Stimulated activated CD4-positive, alpha-beta T cell treated with anti-CD3 and anti-CD28 coated beads, Interleukin-1b, Interleukin-23, amount 100 ng/mL, for 1 hour (primary cell): Measurements from ENCODE around the gene FAM83E.
"Not testable (repeated sequence)": the region's sequence is repeated elsewhere in the genome, so short reads cannot be mapped to it uniquely, and the experiment has no call there.

Experiments
- DNase-seq, 2 donors: peaks; one replicate each; pipeline ENCODE4 v3.0.0-alpha.2; 2020; ENCODE audit warnings: low read depth in 2 of 2

The FAM83E gene

DNA sequence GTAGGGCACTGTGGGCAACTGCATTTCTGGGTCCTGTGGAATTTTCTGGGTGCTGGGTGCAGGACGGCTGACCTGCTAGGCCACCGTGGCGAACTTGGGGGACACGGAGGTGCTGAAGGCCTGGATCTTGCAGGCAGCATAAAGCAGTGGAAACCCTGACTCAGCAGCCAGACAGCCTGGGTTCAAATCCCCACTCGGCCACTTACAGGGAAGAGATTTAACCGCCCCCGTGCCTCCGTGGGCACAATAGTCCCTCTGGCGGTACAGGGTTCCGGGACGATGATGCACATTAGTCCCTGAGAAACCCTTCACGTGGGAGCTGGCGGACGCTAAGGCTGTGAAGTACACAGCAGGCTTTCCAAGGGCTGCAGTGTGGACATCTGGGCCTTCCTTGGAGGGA lies 3.0 kb downstream of the FAM83E start:
- DNase-seq = no peak

DNA sequence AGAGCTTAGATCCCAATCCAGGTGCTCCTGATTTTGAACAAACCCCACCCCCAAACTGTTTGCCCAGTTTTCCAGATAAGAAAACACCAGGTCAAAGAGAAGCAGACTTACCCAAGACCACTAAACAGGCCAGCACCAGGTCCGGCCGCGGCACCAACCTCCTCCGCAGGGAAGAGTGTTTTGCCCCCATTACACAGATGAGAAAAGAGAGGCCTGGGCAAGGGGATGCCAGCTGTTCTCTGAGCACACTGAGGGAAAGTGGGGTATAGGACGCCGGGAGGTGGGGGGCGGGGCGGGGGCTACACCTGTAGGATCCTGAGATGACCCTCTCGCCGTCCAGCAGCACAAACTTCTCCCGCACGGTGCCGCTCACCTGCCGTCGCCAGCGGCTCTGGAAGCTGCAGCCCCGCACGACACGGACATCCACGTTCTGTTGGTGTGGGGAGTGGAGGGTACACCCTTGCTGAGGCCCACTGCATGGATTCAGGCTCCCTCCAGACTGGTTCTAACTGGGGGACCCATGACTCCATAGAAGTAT lies 5.2 kb downstream of the FAM83E start:
- DNase-seq = no peak

DNA sequence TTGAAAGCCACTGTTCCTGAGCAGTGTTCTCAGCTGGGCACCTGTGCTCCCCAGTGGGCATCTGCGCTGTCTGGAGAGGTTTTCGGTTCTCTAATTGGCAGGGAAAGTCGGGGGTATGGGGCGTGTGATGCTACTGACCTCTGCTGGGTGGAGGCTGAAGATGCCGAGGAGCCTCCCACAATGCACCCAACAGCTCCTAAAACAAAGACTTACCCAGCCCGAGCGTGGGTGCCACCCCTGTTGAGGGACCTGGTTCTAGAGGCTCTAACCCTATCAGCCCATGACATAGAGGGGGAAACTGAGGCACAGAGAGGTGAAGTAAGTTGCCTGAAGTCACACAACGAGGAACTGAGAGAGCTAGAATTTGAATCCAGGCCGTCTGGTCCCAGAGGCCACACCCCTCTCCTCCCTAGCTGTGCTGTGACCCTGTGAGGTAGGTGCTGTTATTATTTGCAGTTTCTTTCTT lies 6.0 kb downstream of the FAM83E start:
- no peak for DNase-seq

DNA sequence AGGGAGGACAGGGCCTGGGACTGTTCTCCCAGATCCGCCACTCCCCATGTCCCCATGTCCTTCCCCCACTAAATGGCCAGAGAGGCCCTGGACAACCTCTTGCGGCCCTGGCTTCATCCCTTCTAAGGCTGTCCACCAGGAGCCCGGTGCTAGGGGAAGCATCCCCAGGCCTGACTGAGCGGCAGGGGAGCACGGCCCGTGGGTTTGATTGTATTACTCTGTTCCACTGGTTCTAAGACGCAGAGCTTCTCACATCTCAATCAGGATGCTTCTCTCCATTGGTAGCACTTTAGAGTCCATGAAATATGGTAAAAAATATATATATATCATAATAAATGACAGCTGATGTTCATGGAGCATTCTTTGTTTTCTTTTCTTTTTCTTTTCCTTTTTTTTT lies 7.5 kb downstream of the FAM83E start:
- no peak for DNase-seq

DNA sequence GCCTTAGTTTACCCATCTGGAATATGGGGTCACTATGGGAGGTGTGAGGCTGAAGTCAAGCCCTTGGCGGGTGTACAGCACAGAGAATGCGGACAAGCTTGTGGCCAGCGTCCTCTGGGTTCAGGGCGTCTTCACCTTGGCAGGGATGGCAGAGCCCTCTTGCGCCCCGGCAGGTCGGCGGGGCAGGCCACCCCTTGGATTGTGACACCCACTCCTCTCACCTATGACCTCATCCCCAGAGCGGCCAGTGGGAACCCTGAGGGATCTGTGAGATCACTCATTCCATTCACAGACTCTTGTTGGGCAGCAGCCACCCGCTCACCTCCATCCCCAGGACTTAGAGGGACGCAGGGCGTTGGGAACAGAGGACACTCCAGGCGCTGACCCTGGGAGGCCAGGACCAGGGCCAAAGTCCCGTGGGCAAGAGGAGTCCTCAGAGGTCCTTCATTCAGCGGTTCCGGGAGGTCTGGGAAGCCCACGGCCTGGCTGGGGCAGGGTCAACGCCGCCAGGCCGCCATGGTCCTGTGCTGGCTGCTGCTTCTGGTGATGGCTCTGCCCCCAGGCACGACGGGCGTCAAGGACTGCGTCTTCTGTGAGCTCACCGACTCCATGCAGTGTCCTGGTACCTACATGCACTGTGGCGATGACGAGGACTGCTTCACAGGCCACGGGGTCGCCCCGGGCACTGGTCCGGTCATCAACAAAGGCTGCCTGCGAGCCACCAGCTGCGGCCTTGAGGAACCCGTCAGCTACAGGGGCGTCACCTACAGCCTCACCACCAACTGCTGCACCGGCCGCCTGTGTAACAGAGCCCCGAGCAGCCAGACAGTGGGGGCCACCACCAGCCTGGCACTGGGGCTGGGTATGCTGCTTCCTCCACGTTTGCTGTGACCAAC lies 8.2 kb downstream of the FAM83E start, which contains the start of gene SPACA4:
SPACA4 (plus strand) TSS at position 280 of the 896 bp plus-strand sequence; CDS start at position 517, 237 bp downstream.
- DNase-seq = no peak

DNA sequence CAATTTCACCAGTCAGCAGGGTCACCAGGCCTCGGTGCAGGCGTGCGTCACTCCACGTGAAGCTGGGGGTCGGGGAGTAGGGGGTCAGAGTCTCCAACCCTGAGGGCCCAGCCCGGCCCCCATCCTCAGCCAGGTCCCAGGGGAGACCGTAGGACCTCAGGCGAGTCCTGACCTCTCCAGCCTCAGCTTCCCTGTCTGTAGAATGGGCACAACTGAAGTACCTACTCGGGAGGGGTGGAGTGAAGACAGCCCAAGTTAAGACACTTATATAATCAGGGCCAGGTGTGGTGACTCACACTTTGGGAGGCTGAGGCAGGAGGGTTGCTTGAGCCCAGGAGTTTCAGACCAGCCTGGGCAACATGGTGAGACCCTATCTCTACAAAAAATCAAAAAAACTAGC lies 11.0 kb downstream of the FAM83E start:
- DNase-seq = no peak

DNA sequence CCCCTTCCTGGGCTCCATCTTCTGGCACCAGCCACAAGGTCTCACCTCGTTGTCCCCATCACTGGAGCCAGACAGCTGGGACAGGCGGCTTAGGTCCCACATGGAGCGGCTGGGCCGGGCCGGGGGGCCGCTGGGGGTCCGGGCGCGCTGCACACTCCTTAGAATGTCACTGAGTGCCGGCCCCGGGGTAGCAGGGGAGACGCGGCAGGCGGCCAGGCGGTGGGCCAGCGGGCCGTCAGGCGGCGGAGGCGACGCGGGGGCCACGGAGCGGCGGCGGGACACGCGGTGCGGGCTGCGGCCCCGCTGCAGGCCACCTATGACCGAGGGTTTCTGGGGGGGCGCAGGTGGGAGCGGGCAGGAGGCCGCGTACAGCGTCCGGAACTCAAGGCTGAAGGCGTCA lies 11.4 kb downstream of the FAM83E start:
- no peak for DNase-seq

DNA sequence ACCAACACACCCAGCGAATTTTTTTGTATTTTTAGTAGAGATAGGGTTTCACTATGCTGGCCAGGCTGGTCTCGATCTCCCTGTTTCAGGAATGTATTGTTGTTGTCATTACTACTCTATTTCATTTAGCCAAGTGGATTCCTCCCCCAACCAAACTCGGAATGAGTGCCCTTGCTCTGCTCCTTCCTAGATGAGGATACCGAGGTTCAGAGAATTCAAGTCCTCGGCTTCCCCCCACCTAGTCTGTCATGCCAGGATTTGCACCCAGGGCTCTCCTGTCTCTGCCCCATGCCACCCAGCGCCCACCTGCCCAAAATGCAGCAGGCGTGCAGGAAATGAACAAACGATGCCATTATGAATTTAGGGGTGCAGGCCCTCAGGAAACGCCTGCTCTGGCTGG lies 11.9 kb downstream of the FAM83E start:
- DNase-seq = no peak

DNA sequence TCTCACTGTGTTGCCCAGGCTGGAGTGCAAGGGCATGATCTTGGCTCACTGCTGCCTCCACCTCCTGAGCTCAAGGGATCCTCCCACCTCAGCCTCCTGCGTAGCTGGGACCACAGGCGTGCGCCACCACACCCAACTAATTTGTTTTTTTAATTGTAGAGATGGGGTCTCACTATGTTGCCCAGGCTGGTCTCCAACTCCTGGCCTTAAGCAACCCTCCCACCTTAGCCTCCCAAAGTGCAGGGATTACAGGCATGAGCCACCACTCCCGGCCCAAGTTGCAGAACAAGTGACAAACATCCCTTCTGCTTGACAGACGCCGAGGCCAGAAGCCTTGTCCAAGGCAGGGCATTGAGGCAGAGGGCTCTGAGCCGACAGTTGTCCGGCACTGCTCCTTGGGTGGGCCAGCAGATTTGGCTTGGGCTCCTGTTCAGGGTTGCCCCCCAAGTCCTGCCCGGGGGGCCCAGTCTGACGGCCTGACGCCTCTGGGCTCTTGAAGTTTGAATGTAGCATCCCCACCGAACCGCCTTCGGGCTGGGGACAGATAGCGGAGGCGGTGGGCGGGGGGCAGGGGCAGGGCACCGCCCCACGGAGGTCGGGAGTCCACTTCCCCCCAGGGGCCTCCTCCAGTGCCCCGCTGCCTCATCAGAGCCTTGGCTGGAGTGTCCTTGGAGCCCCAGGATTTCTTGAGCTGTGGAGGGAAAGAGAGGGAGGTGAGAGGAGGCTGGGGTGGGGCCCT lies 14.0 kb downstream of the FAM83E start:
- no peak for DNase-seq

DNA sequence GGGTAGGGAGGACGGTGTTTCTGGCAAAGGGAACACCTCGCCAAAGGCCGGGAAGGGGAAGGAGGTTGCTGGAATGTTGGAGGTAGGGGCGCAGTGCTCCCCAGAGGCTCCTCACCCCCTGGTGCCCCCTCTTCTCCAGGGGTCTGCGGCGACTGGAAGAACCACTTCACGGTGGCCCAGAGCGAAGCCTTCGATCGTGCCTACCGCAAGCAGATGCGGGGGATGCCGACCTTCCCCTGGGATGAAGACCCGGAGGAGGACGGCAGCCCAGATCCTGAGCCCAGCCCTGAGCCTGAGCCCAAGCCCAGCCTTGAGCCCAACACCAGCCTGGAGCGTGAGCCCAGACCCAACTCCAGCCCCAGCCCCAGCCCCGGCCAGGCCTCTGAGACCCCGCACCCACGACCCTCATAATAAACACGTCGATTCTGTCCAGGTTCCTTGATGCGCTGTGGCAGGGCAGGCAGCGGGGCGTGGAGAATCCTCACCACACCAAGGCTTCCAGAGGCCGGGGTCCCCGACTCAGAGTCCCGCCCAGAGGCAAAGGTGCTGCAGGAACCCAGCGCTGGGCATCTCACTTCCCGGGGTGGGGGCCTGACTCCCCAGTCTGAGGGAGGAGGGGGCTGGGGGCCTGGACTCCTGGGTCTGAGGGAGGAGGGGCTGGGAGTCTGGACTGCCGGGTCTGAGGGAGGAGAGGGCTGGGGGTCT lies 15.7 kb downstream of the FAM83E start:
- no peak for DNase-seq

DNA sequence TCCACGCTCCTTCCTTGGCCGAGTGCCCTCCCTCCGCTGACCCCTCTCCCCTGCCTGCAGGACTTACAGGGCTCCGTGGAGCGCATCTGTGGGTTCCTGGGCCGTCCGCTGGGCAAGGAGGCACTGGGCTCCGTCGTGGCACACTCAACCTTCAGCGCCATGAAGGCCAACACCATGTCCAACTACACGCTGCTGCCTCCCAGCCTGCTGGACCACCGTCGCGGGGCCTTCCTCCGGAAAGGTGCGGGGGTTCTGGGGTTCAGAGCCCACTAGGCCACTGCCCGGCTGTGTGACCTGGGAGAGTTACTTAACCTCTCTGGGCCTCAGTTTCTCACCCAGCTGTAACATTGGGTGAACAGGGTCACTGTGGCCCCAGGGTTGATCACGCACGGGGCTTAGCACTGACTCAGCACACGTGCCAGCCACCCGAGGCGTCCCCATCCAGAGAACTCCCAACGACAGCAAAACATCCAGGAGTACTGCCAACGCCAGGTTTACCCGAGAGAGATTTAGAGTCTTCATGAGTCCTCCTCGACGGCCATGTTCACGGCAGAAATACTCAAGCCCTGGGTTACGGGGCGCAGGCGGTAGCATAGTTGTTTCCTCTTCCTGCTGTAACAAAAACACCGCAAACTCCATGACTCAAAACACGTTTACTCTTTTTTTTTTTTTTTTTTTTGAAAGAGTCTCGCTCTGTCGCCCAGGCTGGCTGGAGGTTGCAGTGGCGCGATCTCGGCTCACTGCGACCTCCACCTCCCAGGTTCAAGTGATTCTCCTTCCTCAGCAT lies 18.0 kb downstream of the FAM83E start:
- DNase-seq = no peak

DNA sequence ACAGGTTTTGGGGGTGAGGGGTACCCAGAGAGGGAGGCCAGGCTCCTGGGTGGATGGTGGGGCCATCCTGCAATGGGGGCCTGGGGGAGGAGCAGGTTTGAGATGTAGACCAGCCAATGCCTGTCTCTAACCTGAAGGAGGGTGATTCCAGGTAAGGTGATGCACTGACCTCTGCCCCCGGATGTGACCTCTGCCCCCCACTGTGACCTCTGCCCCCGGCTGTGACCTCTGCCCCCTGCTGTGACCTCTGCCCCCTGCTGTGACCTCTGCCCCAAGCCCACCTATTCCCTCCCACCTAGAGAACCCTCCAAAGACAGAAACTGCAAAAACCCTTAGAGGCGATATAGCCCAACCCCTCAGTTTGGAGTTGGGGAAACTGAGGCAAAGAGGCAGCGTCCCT lies 18.6 kb downstream of the FAM83E start:
- no peak for DNase-seq

DNA sequence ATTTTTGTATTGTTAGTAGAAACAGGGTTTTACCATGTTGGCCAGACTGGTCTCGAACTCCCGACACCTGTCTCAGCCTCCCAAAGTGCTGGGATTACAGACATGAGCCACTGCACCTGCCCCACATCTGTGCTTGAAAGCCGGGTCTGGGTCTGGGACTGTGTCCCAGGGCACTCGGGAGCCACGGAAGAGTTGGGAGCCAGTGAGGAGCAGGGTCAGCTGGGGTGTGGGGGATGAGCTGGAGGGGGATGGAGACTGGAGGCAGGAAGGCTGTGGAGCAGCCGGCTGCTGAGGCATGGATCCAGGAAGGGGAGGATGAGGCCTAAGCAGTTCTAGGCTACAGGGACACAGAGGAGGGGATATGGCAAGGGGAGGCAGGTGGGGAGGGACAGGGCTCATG lies 19.0 kb downstream of the FAM83E start:
- DNase-seq = no peak

DNA sequence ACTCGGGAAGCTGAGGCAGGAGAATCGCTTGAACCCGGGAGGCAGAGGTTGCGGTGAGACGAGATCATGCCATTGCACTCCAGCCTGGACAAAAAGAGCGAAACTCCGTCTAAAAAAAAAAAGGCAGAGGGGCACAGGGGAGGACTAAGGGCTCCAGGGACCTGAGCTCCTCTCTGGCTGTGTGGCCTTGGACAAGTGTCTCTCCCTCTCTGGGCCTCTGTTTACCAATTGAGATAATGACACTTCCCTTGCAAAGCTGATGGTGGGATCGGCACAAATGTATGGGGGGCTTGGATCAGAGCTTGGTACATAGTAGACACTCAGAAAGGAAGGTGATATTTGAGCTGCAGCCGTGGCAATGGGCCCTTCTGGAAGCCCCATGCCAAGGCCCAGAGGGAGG lies 19.7 kb downstream of the FAM83E start:
- no peak for DNase-seq

DNA sequence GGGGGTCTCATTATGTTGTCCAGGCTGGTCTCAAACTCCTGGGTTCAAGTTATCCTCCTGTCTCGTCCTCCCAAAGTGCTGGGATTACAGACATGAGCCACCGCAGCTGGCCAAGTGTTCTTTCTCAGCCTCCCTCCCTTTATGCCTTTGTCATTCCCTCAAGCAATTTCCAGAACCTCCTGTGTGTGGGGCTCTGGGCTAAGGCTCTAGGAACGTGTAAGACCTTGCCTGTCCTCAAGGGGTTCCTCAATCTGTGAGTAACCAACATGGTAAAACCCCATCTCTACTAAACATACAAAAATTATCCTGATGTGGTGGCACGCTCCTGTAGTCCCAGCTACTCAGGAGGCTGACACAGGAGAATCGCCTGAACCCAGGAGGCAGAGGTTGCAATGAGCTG lies 23.9 kb downstream of the FAM83E start:
- DNase-seq = no peak

DNA sequence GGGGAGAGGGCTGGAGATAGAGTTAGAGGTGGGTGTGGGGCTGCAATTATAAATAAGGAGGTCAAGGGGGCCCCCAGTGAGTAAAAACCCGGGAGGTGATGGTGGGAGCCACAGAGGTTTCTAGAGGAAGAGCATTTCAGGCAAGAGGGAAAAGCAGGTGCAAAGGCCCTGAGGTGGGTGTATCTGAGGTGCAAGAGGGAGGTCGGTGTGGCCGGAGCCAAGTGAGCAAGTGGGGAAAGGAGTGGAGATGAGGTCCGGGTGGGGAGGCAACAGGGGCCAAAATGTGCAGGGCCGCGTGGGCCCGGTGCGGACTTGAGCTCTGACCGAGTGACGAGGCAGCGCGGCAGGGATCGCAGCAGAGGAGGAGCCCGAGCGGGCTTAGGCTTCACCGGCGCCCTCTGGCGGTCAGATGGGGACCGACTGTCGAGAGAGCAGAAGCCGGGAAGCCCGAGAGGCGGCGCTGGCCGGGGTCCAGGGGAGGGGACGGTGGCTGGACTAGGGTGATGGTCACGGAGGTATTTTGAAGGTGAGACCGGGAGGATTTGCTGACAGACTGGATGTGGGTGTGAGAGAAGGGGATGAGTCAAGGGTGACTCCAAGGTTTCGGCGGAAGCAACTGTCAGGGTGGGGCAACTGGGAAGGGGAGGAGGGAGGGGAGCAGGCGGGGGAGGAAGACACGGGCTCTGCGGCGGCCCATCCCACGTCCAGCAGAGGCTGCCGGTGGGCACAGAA lies 26.0 kb downstream of the FAM83E start:
- peak; percentile 66 to 77 for DNase-seq

DNA sequence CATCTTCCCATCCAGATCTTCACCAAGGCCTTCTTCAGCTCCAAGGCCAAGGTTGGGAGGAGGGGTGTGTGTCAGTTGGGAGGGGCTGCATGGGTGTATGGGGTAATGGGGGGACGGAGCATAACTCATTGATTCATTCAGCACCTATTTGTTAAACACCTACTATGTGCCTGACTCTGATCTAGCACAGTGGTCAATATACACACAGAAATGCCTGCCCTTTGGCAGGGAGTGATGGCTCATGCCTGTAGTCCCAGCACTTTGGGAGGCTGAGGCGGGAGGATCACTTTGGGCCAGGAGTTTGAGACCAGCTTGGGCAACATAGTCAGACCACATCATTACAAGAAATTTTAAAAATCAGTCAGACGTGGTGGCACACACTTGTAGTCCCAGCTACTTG lies 27.5 kb downstream of the FAM83E start:
- DNase-seq = no peak

DNA sequence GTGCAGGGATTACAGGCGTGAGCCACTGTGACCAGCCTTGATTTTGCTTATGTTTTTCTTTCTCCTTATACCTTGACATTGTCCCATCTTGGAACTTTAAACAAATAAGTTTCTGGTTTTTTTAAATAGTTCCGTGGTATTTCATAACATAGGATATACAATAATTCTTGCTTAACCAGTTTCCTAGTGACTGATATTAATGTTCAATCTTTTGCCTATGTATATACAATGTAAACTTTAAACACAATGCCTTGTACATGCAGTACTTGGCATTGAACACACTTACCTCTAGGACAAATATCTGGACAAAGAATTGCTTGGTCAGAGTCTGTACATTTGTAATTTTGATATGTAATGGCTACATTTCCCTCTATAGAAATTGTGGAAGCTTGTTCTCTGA lies 32.7 kb downstream of the FAM83E start:
- no peak for DNase-seq

DNA sequence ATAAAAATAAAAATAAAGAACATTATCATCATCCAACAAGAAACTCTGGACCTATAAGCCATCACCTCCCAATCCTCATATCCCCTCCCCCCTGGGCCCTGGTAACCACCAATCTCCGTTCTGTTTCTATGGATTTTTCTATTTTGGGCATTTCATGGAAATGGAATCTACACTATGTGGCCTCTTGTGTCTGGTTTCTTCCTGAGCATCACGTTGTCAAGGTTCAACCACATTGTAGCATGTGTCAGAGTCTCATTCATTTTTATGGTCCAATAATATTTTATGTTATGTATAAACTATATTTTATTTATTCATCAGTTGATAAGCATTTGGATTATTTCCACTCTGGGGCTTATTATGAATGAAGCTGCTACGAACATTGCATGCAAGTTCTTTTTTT lies 36.0 kb downstream of the FAM83E start:
- no peak for DNase-seq

DNA sequence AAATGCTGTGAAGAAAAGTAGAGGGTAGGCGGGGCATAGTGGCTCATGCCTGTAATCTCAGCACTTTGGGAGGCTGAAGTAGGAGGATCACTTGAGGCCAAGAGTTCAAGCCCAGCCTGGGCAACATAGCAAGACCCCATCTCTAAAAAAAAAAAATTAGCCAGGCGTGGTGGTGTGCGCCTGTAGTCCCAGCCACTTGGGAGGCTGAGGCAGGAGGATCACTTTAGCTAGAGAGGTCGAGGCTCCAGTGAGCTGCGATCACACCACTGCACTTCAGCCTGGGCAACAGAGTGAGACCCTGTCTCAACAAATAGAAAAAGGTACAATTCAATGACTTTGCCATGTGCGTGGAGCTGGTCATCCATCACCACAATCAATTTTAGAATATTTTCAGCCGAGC lies 37.0 kb downstream of the FAM83E start:
- not testable (repeated sequence) for DNase-seq
